Stomach (tissue), 9 donors: Measurements from ENCODE around the gene CACNG5. TPM values are rescaled to one million over a fixed set of nuclear protein-coding genes. Genes with fewer than 3 reads are reported as not detected.

Experiments
- DNase-seq, 2 donors: peaks; one replicate each; pipeline versions ENCODE4 v3.0.0 to v3.0.0-alpha.2; 2013 to 2019
- H3K27ac ChIP-seq, 5 donors: fragments of 200-600 bp in 4 of 5; sonication (generic) in 4 of 5; one replicate each; pipeline ENCODE4 v1.5.1; 2013 to 2019; ENCODE audit warnings: mild to moderate bottlenecking in 1 of 5, moderate library complexity in 1 of 5
- H3K27me3 ChIP-seq, 3 donors: fragments of 200-600 bp; sonication (generic); one replicate each; pipeline ENCODE4 v1.5.1; 2017 to 2019; ENCODE audit warnings: mixed run types in 1 of 3
- H3K36me3 ChIP-seq, 4 donors: fragments of 200-600 bp; sonication (generic); 1 replicate in 3 of 4; 2 replicates in 1 of 4; pipeline ENCODE4 v1.5.1; 2016 to 2019
- H3K4me1 ChIP-seq, 4 donors: fragments of 200-600 bp; sonication (generic); one replicate each; pipeline ENCODE4 v1.5.1; 2016 to 2019
- H3K4me3 ChIP-seq, 4 donors: fragments of 200-600 bp; sonication (generic) in 3 of 4; one replicate each; pipeline ENCODE4 v1.5.1; 2016 to 2019; ENCODE audit warnings: mild to moderate bottlenecking in 1 of 4
- H3K9me3 ChIP-seq, 4 donors: fragments of 200-600 bp; sonication (generic); one replicate each; pipeline ENCODE4 v1.5.1; 2016 to 2019
- EP300 ChIP-seq: sonication (generic); formaldehyde crosslinking; IDR thresholded peaks from one replicate; pipeline ENCODE4 v1.6.1; 2017; ENCODE audit warnings: antibody characterized with exemption
- POLR2A ChIP-seq, 4 donors: fragments of 450-650 bp; IDR thresholded peaks; one replicate each; pipeline ENCODE4 v1.6.1; 2016; ENCODE audit warnings: antibody characterized with exemption in 4 of 4, control low read depth in 2 of 4, mild to moderate bottlenecking in 1 of 4, moderate library complexity in 1 of 4
- POLR2AphosphoS5 ChIP-seq, 3 donors: sonication (generic); formaldehyde crosslinking; IDR thresholded peaks; one replicate each; pipeline ENCODE4 v1.6.1; 2016; ENCODE audit warnings: antibody characterized with exemption in 3 of 3
- WGBS, 5 donors: extraction: QIAGEN DNeasy Blood & Tissue Kit in 3 of 5; methylation state at CpG; one replicate each; pipeline versions ENCODE4 v1.1.5 to v1.1.7; 2013 to 2018; 5-methylcytosine and 5-hydroxymethylcytosine counted together
- intact Hi-C: fragments of 100-400 bp; cut with DNase I; formaldehyde crosslinking; loops from one replicate; pipeline ENCODE4 v1.15.1; 2023; ENCODE audit warnings: low total_unique reads
- polyA plus RNA-seq, 3 donors: library from polyadenylated mRNA; stranded (reverse); fragments of 200-250 nt; gene quantifications; one replicate each; pipeline ENCODE4 v1.2.3, GENCODE V29; 2013
- small RNA-seq, 4 donors: library from RNA; depleted of rRNA; stranded (forward); fragments of <200 nt; gene quantifications; one replicate each; pipeline ENCODE3, GENCODE V24; 2016
- total RNA-seq, 5 donors: library from RNA; depleted of rRNA; stranded (reverse); fragments of >200 nt; gene quantifications; one replicate each; pipeline versions ENCODE4 v1.1.0 to v1.2.3, GENCODE V29; 2014 to 2016
- TF ChIP-seq, protein P1 (sequence below), 7 experiments: fragments of 450-650 bp in 4 of 7; fragments of 200-600 bp in 3 of 7; sonication (generic) in 3 of 7; IDR thresholded peaks; one replicate each; pipeline ENCODE4 v1.5.1; 2016 to 2019; ENCODE audit warnings: antibody characterized with exemption in 7 of 7, control low read depth in 2 of 7, mild to moderate bottlenecking in 1 of 7
- donor health status: healthy with polysubstance abuse.
- donor health status: Bipolar disorder and iron deficiency.
- donor health status: healthy.

Gene CACNG5
- total and polyA plus RNA-seq, 8 donors = not detected

- TF ChIP-seq POLR2AphosphoS5 (IDR thresholded peaks at IDR 0.05) (no peak), EP300 (no peak)
- TF ChIP-seq, protein P1, sequence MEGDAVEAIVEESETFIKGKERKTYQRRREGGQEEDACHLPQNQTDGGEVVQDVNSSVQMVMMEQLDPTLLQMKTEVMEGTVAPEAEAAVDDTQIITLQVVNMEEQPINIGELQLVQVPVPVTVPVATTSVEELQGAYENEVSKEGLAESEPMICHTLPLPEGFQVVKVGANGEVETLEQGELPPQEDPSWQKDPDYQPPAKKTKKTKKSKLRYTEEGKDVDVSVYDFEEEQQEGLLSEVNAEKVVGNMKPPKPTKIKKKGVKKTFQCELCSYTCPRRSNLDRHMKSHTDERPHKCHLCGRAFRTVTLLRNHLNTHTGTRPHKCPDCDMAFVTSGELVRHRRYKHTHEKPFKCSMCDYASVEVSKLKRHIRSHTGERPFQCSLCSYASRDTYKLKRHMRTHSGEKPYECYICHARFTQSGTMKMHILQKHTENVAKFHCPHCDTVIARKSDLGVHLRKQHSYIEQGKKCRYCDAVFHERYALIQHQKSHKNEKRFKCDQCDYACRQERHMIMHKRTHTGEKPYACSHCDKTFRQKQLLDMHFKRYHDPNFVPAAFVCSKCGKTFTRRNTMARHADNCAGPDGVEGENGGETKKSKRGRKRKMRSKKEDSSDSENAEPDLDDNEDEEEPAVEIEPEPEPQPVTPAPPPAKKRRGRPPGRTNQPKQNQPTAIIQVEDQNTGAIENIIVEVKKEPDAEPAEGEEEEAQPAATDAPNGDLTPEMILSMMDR (IDR thresholded peaks at IDR 0.05) = no peak
- 17 to 82% (median 45%) methylated on average over 1 of the region's 1 CpG for WGBS, 5 donors
- Histone ChIP-seq H3K27me3 (peaks cover 0 to 9% (median 0%) of the 10 kb centered on the region in 3 donors), H3K27ac (no peak overlapping the region), H3K36me3 (no peaks in the 10 kb centered on the region), H3K4me3 (no peak overlapping the region), H3K4me1 (no peaks in the 10 kb centered on the region), H3K9me3 (no peaks in the 10 kb centered on the region)
- intact Hi-C loops = no loop called here
- DNase-seq = no peak
Observed at GRCh38 chr17:66929591-66929990, 94.7 kb downstream of the CACNG5 start.

GRCh38 chr17:66930933-66931332 is 96.0 kb downstream of the CACNG5 start:
- DNase-seq = no peak
- H3K4me3 ChIP-seq = no peak overlapping the region
- 57 to 76% (median 62%) methylated on average over 3 of the region's 3 CpGs for WGBS, 5 donors
- peaks cover 0 to 9% (median 0%) of the 10 kb centered on the region in 3 donors for H3K27me3 ChIP-seq
- no peak for TF ChIP-seq EP300
- TF ChIP-seq POLR2A (IDR thresholded peaks at IDR 0.05) = no peak
- TF ChIP-seq POLR2AphosphoS5 (IDR thresholded peaks at IDR 0.05) = no peak
- TF ChIP-seq, protein P1 (IDR thresholded peaks at IDR 0.05) = no peak
- intact Hi-C loops = no loop called here
- no peak overlapping the region for H3K27ac ChIP-seq
- no peaks in the 10 kb centered on the region for H3K4me1 ChIP-seq
- no peaks in the 10 kb centered on the region for H3K9me3 ChIP-seq
- no peaks in the 10 kb centered on the region for H3K36me3 ChIP-seq

DNA sequence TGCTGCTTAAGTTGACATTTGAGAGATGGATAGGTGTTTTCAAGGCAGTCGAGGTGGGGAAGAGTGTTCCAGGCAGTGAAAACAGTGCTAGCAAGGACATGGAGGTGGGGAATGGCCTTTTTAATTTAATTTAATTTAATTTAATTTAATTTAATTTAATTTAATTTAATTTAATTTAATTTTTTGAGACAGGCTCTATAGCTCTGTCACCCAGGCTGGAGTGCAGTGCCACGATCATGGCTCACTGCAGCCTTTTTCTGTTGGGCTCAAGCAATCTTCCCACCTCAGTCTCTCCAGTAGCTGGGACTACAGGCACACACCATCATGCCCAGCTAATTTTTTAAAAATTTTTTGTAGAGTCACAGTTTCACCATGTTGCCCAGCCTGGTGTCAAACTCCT is 97.4 kb downstream of the CACNG5 start:
- WGBS, 5 donors = 61 to 71% (median 64%) methylated on average over 2 of the region's 2 CpGs
- Histone ChIP-seq H3K36me3 (no peaks in the 10 kb centered on the region), H3K4me1 (no peaks in the 10 kb centered on the region), H3K27ac (no peak overlapping the region), H3K4me3 (no peak overlapping the region), H3K9me3 (no peaks in the 10 kb centered on the region), H3K27me3 (peaks cover 0 to under 1% (median 0%) of the 10 kb centered on the region in 3 donors)
- no peak for TF ChIP-seq POLR2AphosphoS5 (IDR thresholded peaks at IDR 0.05)
- no peak for TF ChIP-seq POLR2A (IDR thresholded peaks at IDR 0.05)
- no peak for TF ChIP-seq EP300
- TF ChIP-seq, protein P1 (IDR thresholded peaks at IDR 0.05) = no peak
- no peak for DNase-seq
- intact Hi-C loops = no loop called here

GRCh38 chr17:66934040-66934439 is 99.1 kb downstream of the CACNG5 start:
- Histone ChIP-seq H3K9me3 (peaks cover 0 to 12% (median 1%) of the 10 kb centered on the region in 4 donors), H3K27ac (no peak overlapping the region), H3K36me3 (no peaks in the 10 kb centered on the region), H3K4me1 (no peaks in the 10 kb centered on the region), H3K27me3 (peaks cover 0 to 4% (median 0%) of the 10 kb centered on the region in 3 donors), H3K4me3 (no peak overlapping the region)
- DNase-seq = no peak
- 36 to 70% (median 60%) methylated on average over 2 of the region's 2 CpGs for WGBS, 5 donors
- intact Hi-C loops = no loop called here
- TF ChIP-seq, protein P1 (IDR thresholded peaks at IDR 0.05) = no peak
- TF ChIP-seq POLR2AphosphoS5 (IDR thresholded peaks at IDR 0.05) (no peak), POLR2A (IDR thresholded peaks at IDR 0.05) (no peak), EP300 (no peak)

Small RNA genes within 50 kb of the gene (small RNA-seq; reads per million reads assigned to genes)
- 0 reads per million in 4 donors for gene MIR634
- 0 reads per million in 4 donors for gene RNA5SP446

Other genes with a start within 250 kb of the CACNG5 start
- 1 to 10 TPM in 2 of 5 donors, under 1 TPM in 1, not detected in 2; 0.45 to 8.8 (median 1.5) TPM for gene CACNG4, start 129.6 kb downstream of the CACNG5 start, total RNA-seq
- gene CACNG4, start 129.6 kb downstream of the CACNG5 start, polyA plus RNA-seq = 1 to 10 TPM in 1 of 3 donors, under 1 TPM in 2; 0.15 to 3.1 (median 0.33) TPM
- gene CACNG1, start 209.4 kb downstream of the CACNG5 start, total RNA-seq = not detected
- gene CACNG1, start 209.4 kb downstream of the CACNG5 start, polyA plus RNA-seq = not detected